NCI-H748 treated with DMSO at 0.1 percent for 48 hours (cell line): ENCODE results near the gene COMMD2.

Experiments used
- DNase-seq: peaks from one replicate; lab custom pipeline; 2025; lab: John Stamatoyannopoulos, UW

COMMD2 gene

DNA sequence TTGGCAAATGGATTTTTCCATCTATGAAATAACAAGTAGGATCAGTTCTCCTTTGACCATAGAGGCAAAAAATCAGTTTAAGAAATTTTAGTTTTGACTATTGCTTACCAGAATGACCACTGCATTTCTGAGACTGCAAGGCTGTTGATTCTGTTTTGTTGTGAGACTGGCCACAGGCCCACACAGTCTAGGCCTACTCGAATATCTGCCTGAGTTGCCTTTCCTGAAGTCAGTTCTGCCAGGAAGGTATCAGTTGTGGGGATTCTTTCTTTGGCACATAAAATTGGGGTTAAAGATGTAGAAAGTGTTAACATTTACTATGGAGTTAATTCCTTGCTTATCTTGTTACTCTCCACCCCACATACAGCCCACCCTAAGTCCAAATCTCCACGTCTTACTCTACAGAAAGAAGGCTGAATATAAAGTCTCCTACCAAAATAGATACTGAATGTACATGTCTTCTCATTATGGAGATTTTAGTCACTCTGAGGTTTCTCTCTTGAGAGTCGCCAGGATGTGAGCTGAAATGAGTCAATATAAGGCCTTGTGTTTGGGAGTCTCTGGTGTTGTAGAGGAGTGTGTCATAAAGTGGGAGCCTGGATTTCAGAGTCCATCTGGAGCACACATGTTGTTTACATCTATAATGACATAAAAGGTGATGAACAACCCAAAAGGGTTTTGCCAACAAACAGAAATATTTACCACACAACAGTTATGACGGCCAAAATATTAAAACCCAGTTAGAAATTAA lies 49.4 kb downstream of the COMMD2 start:
- no peak for DNase-seq

DNA sequence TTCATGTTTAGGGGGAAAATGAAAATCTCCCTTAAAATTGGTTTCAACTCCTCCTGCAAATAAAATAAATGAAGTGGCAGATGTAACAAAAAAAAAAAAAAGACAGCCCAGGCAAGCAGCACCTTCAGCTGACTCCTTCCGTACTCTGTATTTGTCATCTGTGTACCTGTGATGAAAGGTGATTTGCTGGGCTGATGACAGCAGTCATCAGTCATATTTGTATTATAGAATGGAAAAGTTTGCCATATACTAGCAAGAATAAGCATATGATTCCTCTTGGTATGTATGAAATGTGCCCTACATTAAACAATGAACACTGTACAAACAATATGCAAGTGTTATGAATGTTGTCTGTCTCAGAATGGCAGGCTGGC lies 50.3 kb downstream of the COMMD2 start:
- no peak for DNase-seq

DNA sequence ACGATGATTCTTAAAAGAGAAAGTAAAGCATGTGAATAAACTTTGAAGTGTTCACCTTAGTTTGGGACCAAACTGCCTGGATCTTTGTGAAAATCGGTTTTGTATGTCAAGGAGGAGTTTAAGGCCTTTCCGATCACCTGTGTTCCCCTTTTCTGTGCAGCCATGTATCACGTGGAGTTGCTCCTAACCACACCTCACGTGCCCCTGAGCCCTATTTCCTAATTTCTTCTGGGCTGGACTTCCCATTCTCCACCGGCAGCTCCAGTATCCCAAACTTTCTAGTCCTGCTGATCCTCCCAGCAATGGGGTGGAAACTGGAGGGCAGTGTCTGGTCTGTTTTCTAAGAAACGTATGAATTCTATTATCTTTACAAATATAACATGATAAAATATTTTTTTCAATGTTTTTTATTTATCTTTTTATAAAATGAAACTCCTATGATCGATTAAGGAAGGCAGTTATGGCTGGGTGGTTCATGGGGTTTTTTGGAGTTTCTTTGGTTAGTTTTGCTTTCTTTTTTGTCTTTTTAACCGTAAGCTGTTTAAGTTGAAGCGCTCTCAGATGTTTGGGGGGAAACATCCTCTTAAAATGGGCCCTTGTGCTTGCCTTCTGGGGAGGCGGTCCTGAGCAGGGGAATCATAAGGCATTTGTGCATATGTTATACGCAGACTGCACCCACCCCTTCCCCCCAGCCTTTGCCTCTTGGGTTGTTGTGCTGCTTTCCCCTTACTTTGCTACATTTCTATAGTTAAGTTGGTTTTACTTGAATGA lies 50.9 kb downstream of the COMMD2 start:
- no peak for DNase-seq
